Middle frontal gyrus (tissue), 1 donor: ENCODE results near the gene CRIP1.

ENCODE experiments used
- DNase-seq: peaks from one replicate; pipeline ENCODE4 v3.0.0-alpha.2; 2015; ENCODE audit warnings: low spot score; ENCODE audit errors: extremely low spot score

The CRIP1 gene

GRCh38 chr14:105469456-105470349 lies 17.0 kb upstream of the CRIP1 start:
- no peak for DNase-seq

GRCh38 chr14:105470350-105471296 lies 16.1 kb upstream of the CRIP1 start:
- DNase-seq: no peak

- DNase-seq: no peak
Observed at GRCh38 chr14:105471297-105471821, 15.3 kb upstream of the CRIP1 start.

GRCh38 chr14:105471823-105472485 lies 14.7 kb upstream of the CRIP1 start:
- no peak for DNase-seq

GRCh38 chr14:105472486-105472991 lies 14.1 kb upstream of the CRIP1 start:
- no peak for DNase-seq

- DNase-seq: no peak
Observed at GRCh38 chr14:105473033-105473676, 13.5 kb upstream of the CRIP1 start.

GRCh38 chr14:105473677-105474482 lies 12.8 kb upstream of the CRIP1 start:
- DNase-seq: no peak

GRCh38 chr14:105474483-105475268 lies 12.0 kb upstream of the CRIP1 start, which contains the start of gene CRIP2:
CRIP2 (plus strand) TSS chr14:105474821; CDS start chr14:105474863, 42 bp downstream.
- DNase-seq: no peak

- DNase-seq: no peak
Observed at GRCh38 chr14:105475269-105476096, 11.2 kb upstream of the CRIP1 start.

- peak; percentile 46 for DNase-seq
Observed at GRCh38 chr14:105476097-105476830, 10.4 kb upstream of the CRIP1 start.

GRCh38 chr14:105476831-105477659 lies 9.6 kb upstream of the CRIP1 start:
- DNase-seq: no peak

- no peak for DNase-seq
Observed at GRCh38 chr14:105477660-105478397, 8.9 kb upstream of the CRIP1 start.

GRCh38 chr14:105478398-105479251 lies 8.1 kb upstream of the CRIP1 start:
- DNase-seq: no peak

- DNase-seq: no peak
Observed at GRCh38 chr14:105479431-105480158, 7.1 kb upstream of the CRIP1 start.
